K562 (cell line): ENCODE measurements around the gene ENO2. TPM values are rescaled to one million over a fixed set of nuclear protein-coding genes. Genes with fewer than 3 reads are reported as not detected.

Experiments used
- CREBBP ChIP-seq: IDR thresholded peaks from one replicate; pipeline ENCODE4 v1.6.1; 2012; ENCODE audit warnings: low read depth, mild to moderate bottlenecking, control low read depth, inconsistent platforms, low read length
- EWSR1 ChIP-seq: fragments of 450-650 bp; IDR thresholded peaks from 2 replicates; pipeline ENCODE4 v1.6.1; 2018; ENCODE audit warnings: borderline replicate concordance, mild to moderate bottlenecking, low read depth, moderate library complexity; ENCODE audit not compliant: partially characterized antibody
- RFX7 ChIP-seq: fragments of 250-450 bp; sonication (Bioruptor Pico); IDR thresholded peaks from 2 replicates; pipeline ENCODE4 v1.5.1; 2021; ENCODE audit warnings: mild to moderate bottlenecking
- ZC3H4 ChIP-seq: sonication (generic); formaldehyde crosslinking; IDR thresholded peaks from 2 replicates; pipeline ENCODE4 v1.9.0; 2021; ENCODE audit warnings: missing genetic modification reagents, borderline replicate concordance
- ZNF507 ChIP-seq: conservative IDR thresholded peaks from 2 replicates; pipeline ENCODE4 v1.6.1; 2017; ENCODE audit warnings: missing genetic modification characterization, missing compliant biosample characterization
- polyA plus RNA-seq, 8 experiments: library from polyadenylated mRNA; depleted of rRNA in 4 of 8; stranded (reverse) in 5 of 8; unstranded in 3 of 8; fragments of >200 nt; fragmentation: Nextera tagmentation in 2 of 8; fragmentation: Illumina TruSeq in 1 of 8; extraction: Ambion mirVana in 2 of 8; extraction: Trizol in 1 of 8; gene quantifications; 2 replicates each; pipeline versions ENCODE4 v1.2.1 to v1.2.3, GENCODE V29; 2011 to 2014; ENCODE audit warnings: inconsistent platforms in 1 of 8, missing spikeins in 1 of 8
- total RNA-seq, 7 experiments: library from RNA; depleted of rRNA in 6 of 7; stranded (reverse); fragments of >200 nt in 6 of 7; fragmentation: Illumina TruSeq in 2 of 7; extraction: Trizol in 2 of 7; gene quantifications; 2 replicates each; pipeline versions ENCODE4 v1.2.1 to v1.2.3, GENCODE V29; 2011 to 2021; ENCODE audit warnings: low replicate concordance in 1 of 7
- TF ChIP-seq, protein P1 (sequence below), 2 experiments: fragments of 150-350 bp in 1 of 2; IDR thresholded peaks; 2 replicates each; pipeline ENCODE4 v1.6.1; 2012 to 2016; ENCODE audit warnings: low read depth in 2 of 2, low read length in 2 of 2, mild to moderate bottlenecking in 1 of 2, moderate library complexity in 1 of 2
- TF ChIP-seq, protein P2 (sequence below), 2 experiments: fragments of 450-650 bp in 1 of 2; IDR thresholded peaks; 2 replicates each; pipeline ENCODE4 v1.6.1; 2011 to 2017; ENCODE audit warnings: low read depth in 2 of 2, antibody characterized with exemption in 1 of 2, borderline replicate concordance in 1 of 2, low read length in 1 of 2, mild to moderate bottlenecking in 1 of 2, mixed read lengths in 1 of 2; ENCODE audit not compliant: control insufficient read depth in 1 of 2

Gene ENO2
- total and polyA plus RNA-seq, 9 of the 15 experiments (the other 6 are each of a cell fraction or from before 2014, with no cell fraction given), result 10.9 to 43.3 (median 21.0) TPM

DNA sequence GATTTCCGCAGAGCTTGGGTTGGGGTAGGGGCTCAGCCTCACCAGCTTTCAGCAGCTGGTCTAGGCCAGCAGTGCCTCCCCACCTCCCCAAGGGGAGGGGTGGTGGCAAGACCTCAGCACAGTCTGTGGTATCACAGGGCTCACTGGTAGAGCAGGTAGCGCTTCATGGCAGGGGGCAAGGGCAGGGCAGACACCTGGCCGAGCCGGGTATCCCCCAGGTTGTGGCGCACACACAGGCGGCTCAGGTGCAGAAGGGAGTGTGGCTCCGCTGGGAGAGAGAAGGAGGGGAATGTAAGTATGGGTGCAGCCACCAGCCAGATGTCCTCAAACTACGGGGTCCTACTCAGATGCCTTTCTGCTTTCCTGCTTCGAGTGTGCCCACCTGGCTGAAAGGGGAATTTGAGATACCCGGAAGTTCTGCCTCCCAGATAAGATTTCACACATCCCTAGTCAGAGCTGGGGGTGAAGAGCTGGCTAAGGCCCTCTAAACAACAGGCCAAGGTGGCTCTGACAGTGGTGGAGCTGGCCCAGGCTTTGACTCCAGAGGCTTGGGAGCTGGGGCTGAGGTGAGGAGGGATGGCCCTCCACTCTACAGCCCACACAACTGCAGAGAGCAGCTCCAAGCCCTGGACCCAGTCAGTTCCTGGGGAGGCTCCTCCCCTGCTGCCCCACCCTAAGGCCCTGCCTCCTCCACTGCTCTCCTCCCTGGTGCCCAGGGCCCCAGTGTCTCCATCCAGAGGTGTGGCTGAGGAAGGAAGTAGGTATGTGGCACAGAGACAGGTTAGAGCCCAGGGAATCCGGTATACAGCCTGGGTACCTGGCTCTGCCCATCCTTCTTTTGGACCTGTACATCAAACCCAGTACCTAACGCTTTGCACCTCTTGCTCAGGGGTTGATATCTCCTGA lies 43.1 kb upstream of the ENO2 start (continued):
- TF ChIP-seq, protein P1, sequence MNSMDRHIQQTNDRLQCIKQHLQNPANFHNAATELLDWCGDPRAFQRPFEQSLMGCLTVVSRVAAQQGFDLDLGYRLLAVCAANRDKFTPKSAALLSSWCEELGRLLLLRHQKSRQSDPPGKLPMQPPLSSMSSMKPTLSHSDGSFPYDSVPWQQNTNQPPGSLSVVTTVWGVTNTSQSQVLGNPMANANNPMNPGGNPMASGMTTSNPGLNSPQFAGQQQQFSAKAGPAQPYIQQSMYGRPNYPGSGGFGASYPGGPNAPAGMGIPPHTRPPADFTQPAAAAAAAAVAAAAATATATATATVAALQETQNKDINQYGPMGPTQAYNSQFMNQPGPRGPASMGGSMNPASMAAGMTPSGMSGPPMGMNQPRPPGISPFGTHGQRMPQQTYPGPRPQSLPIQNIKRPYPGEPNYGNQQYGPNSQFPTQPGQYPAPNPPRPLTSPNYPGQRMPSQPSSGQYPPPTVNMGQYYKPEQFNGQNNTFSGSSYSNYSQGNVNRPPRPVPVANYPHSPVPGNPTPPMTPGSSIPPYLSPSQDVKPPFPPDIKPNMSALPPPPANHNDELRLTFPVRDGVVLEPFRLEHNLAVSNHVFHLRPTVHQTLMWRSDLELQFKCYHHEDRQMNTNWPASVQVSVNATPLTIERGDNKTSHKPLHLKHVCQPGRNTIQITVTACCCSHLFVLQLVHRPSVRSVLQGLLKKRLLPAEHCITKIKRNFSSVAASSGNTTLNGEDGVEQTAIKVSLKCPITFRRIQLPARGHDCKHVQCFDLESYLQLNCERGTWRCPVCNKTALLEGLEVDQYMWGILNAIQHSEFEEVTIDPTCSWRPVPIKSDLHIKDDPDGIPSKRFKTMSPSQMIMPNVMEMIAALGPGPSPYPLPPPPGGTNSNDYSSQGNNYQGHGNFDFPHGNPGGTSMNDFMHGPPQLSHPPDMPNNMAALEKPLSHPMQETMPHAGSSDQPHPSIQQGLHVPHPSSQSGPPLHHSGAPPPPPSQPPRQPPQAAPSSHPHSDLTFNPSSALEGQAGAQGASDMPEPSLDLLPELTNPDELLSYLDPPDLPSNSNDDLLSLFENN (IDR thresholded peaks at IDR 0.05; ENCODE audit: low read depth in 2 of 2, low read length in 2 of 2), result 0 out of 4 replicates have a peak, but pooled peaks of 1 of the 2 experiments have one; percentile 4
- TF ChIP-seq RFX7 (no peak), EWSR1 (no peak), ZNF507 (tag) (no peak), CREBBP (no peak), ZC3H4 (CRISPR knock-in tag) (no peak)
- TF ChIP-seq, protein P2, sequence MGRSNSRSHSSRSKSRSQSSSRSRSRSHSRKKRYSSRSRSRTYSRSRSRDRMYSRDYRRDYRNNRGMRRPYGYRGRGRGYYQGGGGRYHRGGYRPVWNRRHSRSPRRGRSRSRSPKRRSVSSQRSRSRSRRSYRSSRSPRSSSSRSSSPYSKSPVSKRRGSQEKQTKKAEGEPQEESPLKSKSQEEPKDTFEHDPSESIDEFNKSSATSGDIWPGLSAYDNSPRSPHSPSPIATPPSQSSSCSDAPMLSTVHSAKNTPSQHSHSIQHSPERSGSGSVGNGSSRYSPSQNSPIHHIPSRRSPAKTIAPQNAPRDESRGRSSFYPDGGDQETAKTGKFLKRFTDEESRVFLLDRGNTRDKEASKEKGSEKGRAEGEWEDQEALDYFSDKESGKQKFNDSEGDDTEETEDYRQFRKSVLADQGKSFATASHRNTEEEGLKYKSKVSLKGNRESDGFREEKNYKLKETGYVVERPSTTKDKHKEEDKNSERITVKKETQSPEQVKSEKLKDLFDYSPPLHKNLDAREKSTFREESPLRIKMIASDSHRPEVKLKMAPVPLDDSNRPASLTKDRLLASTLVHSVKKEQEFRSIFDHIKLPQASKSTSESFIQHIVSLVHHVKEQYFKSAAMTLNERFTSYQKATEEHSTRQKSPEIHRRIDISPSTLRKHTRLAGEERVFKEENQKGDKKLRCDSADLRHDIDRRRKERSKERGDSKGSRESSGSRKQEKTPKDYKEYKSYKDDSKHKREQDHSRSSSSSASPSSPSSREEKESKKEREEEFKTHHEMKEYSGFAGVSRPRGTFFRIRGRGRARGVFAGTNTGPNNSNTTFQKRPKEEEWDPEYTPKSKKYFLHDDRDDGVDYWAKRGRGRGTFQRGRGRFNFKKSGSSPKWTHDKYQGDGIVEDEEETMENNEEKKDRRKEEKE (IDR thresholded peaks at IDR 0.05; ENCODE audit: borderline replicate concordance in 1 of 2, control insufficient read depth in 1 of 2, low read depth in 2 of 2, low read length in 1 of 2), result 0 out of 4 replicates have a peak, but pooled peaks of 1 of the 2 experiments have one; percentile 14
